ENCODE results near the gene FAAP20.

The FAAP20 gene

DNA sequence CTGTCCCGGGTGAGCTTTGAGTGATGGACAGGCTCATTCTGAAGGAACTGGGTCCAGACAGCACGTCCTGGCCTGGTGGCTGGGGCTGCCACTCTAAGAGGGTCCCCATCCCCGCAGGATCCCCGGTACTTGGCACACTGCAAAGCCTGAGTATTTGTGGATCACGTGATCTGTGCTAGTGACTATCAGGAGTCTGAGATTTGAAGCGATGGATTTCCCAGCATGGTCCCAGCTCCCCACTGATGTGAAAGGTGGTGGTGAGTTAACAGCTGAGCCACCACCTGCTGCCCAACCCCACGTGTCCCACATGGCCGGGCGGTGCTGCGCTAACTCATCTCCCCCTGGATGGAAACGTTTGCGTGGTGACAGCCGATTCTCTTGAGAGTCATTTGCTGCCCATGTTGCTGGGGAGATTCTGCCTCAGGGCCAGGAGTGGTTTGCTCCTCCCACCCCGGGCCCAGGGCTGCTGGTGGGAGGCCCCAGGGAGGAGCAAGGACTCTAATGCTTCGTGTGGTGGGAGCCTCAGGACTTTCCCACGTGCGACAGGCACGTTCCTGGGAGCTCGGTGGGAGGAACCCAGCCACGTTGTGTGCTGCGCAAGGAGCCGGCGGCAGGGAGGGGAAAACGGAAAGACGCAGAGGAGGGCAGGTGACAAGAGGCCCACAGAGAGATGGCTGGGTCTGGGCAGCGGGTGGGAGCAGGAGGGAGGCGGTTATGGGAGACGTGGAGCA, 15.1 kb downstream of the FAAP20 start:
- Histone ChIP-seq H3K79me2 (ENCODE audit: insufficient read depth, low read length) (no peaks in the 10 kb centered on the region), H3K36me3 (ENCODE audit: low read length) (no peaks in the 10 kb centered on the region), H3K4me2 (ENCODE audit: low read depth, low read length, poor library complexity, severe bottlenecking) (no peak overlapping the region), H3F3A (ENCODE audit: insufficient read depth) (no peaks in the 10 kb centered on the region), H3K27me3 (ENCODE audit: low read length) (no peaks in the 10 kb centered on the region), H3K9ac (ENCODE audit: low read length) (no peak overlapping the region), H2AFZ (ENCODE audit: low read depth, low read length, severe bottlenecking) (no peak overlapping the region), H3K9me2 (replicated peaks; ENCODE audit: insufficient read depth, low read length) (no peaks in the 10 kb centered on the region), H3K27ac (ENCODE audit: low read depth, low read length) (no peak overlapping the region), H3K4me3 (ENCODE audit: insufficient read depth, low read length, poor library complexity, severe bottlenecking) (no peak overlapping the region), H4K20me1 (ENCODE audit: low read depth, low read length) (no peaks in the 10 kb centered on the region), H3K9me3 (ENCODE audit: insufficient read depth, low read length) (no peaks in the 10 kb centered on the region)
- TF ChIP-seq, protein P1, sequence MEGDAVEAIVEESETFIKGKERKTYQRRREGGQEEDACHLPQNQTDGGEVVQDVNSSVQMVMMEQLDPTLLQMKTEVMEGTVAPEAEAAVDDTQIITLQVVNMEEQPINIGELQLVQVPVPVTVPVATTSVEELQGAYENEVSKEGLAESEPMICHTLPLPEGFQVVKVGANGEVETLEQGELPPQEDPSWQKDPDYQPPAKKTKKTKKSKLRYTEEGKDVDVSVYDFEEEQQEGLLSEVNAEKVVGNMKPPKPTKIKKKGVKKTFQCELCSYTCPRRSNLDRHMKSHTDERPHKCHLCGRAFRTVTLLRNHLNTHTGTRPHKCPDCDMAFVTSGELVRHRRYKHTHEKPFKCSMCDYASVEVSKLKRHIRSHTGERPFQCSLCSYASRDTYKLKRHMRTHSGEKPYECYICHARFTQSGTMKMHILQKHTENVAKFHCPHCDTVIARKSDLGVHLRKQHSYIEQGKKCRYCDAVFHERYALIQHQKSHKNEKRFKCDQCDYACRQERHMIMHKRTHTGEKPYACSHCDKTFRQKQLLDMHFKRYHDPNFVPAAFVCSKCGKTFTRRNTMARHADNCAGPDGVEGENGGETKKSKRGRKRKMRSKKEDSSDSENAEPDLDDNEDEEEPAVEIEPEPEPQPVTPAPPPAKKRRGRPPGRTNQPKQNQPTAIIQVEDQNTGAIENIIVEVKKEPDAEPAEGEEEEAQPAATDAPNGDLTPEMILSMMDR (IDR thresholded peaks at IDR 0.05; ENCODE audit: insufficient read depth, low read length, poor library complexity, severe bottlenecking), result no peak
- no peak for TF ChIP-seq EZH2phosphoT487 (conservative IDR thresholded peaks at IDR 0.05; ENCODE audit: low read length)

DNA sequence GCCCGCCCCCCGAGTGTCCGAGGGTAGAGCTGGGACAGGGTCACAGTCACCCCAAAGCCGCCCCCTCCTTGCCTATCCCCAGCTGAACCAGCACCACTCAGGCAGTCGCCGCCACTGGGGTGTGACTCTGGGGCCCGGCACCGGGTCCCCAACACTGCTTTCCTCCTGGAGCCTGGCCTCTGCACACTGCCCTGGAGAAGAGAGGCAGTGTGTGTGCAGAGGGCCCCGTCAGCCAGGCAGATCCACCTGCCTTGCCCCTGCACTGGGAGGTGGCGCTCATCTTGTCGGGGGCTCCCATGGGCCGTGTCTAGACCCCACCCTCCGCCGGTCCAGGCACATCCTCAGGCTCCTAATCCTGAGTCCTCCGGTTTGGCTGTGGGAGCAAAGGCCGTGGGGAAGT, 15.7 kb downstream of the FAAP20 start:
- Histone ChIP-seq H3F3A (ENCODE audit: insufficient read depth) (no peaks in the 10 kb centered on the region), H3K4me3 (ENCODE audit: insufficient read depth, low read length, poor library complexity, severe bottlenecking) (no peak overlapping the region), H3K9me3 (ENCODE audit: insufficient read depth, low read length) (no peaks in the 10 kb centered on the region), H3K4me2 (ENCODE audit: low read depth, low read length, poor library complexity, severe bottlenecking) (no peak overlapping the region), H2AFZ (ENCODE audit: low read depth, low read length, severe bottlenecking) (no peak overlapping the region), H3K27me3 (ENCODE audit: low read length) (no peaks in the 10 kb centered on the region), H3K9ac (ENCODE audit: low read length) (no peak overlapping the region), H4K20me1 (ENCODE audit: low read depth, low read length) (no peaks in the 10 kb centered on the region), H3K27ac (ENCODE audit: low read depth, low read length) (no peak overlapping the region), H3K9me2 (replicated peaks; ENCODE audit: insufficient read depth, low read length) (no peaks in the 10 kb centered on the region), H3K79me2 (ENCODE audit: insufficient read depth, low read length) (no peaks in the 10 kb centered on the region), H3K36me3 (ENCODE audit: low read length) (no peaks in the 10 kb centered on the region)
- TF ChIP-seq, protein P1 (IDR thresholded peaks at IDR 0.05; ENCODE audit: insufficient read depth, low read length, poor library complexity, severe bottlenecking), result no peak
- no peak for TF ChIP-seq EZH2phosphoT487 (conservative IDR thresholded peaks at IDR 0.05; ENCODE audit: low read length)

DNA sequence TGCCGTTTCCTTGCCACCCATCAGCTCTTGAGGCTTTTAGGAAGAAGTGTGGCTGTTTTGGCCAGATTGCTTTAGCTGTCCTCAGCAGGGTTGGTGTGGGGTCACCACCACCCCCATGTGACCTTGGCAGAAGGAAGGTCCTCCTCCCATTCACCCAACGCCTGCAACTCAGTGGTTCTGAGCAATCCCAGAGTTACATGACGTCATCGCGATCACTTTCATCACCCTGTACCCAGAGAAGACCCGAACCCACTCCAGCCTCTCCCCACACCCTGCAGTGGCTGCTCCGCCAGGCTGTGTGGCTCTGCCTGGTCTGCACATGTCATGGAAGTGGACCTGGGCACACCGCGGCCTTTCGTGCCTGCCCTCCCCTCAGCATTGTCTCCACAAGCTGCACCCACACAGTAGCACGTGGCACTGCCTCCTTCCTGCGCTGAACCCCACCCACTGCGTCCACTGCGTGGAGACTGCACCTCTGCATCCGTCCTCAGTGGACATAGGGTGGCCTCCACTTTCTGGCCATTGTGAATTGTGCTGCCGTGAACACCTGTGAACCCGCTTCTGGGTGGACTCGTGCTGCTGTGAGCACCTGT, 16.5 kb downstream of the FAAP20 start:
- Histone ChIP-seq H2AFZ (ENCODE audit: low read depth, low read length, severe bottlenecking) (no peak overlapping the region), H3K9me2 (replicated peaks; ENCODE audit: insufficient read depth, low read length) (no peaks in the 10 kb centered on the region), H3K36me3 (ENCODE audit: low read length) (no peaks in the 10 kb centered on the region), H3F3A (ENCODE audit: insufficient read depth) (no peaks in the 10 kb centered on the region), H3K4me2 (ENCODE audit: low read depth, low read length, poor library complexity, severe bottlenecking) (no peak overlapping the region), H3K27me3 (ENCODE audit: low read length) (no peaks in the 10 kb centered on the region), H3K9me3 (ENCODE audit: insufficient read depth, low read length) (no peaks in the 10 kb centered on the region), H3K4me3 (ENCODE audit: insufficient read depth, low read length, poor library complexity, severe bottlenecking) (no peak overlapping the region), H3K79me2 (ENCODE audit: insufficient read depth, low read length) (no peaks in the 10 kb centered on the region), H3K9ac (ENCODE audit: low read length) (no peak overlapping the region), H4K20me1 (ENCODE audit: low read depth, low read length) (no peaks in the 10 kb centered on the region), H3K27ac (ENCODE audit: low read depth, low read length) (no peak overlapping the region)
- no peak for TF ChIP-seq EZH2phosphoT487 (conservative IDR thresholded peaks at IDR 0.05; ENCODE audit: low read length)
- TF ChIP-seq, protein P1 (IDR thresholded peaks at IDR 0.05; ENCODE audit: insufficient read depth, low read length, poor library complexity, severe bottlenecking), result no peak
